DMS153 treated with DMSO at 0.1 percent for 48 hours (cell line): ENCODE measurements around the gene ELAVL3.
"Not testable (repeated sequence)": the region's sequence is repeated elsewhere in the genome, so short reads cannot be mapped to it uniquely, and the experiment has no call there.

Experiments
- DNase-seq: peaks from one replicate; lab custom pipeline; 2025; ENCODE audit not compliant: unreplicated experiment; lab: John Stamatoyannopoulos, UW

Gene ELAVL3

GRCh38 chr19:11460207-11460606 is 20.6 kb downstream of the ELAVL3 start:
- no peak for DNase-seq

GRCh38 chr19:11458912-11459311 is 21.9 kb downstream of the ELAVL3 start:
- DNase-seq = not testable (repeated sequence)

- DNase-seq = no peak
These were observed 22.5 kb downstream of the ELAVL3 start for GRCh38 chr19:11458236-11458900.

GRCh38 chr19:11457831-11458230 is 23.0 kb downstream of the ELAVL3 start:
- DNase-seq = no peak

GRCh38 chr19:11457115-11457514 is 23.7 kb downstream of the ELAVL3 start:
- no peak for DNase-seq

- no peak for DNase-seq
These were observed 24.2 kb downstream of the ELAVL3 start for GRCh38 chr19:11456659-11457058.

- not testable (repeated sequence) for DNase-seq
These were observed 25.7 kb downstream of the ELAVL3 start for GRCh38 chr19:11455233-11455554.

GRCh38 chr19:11453468-11454341 is 27.1 kb downstream of the ELAVL3 start:
- no peak for DNase-seq

GRCh38 chr19:11452620-11453310 is 28.1 kb downstream of the ELAVL3 start:
- no peak for DNase-seq

GRCh38 chr19:11451871-11452619 is 28.8 kb downstream of the ELAVL3 start:
- DNase-seq = no peak

- DNase-seq = no peak
These were observed 29.4 kb downstream of the ELAVL3 start for GRCh38 chr19:11451327-11451870.

GRCh38 chr19:11450570-11451326 is 30.1 kb downstream of the ELAVL3 start:
- DNase-seq = no peak

GRCh38 chr19:11448923-11449554 is 31.8 kb downstream of the ELAVL3 start:
- DNase-seq = no peak

GRCh38 chr19:11448410-11448809 is 32.4 kb downstream of the ELAVL3 start:
- DNase-seq = no peak

GRCh38 chr19:11447347-11448262 is 33.2 kb downstream of the ELAVL3 start:
- DNase-seq = no peak

GRCh38 chr19:11446652-11447301 is 34.1 kb downstream of the ELAVL3 start:
- DNase-seq = no peak

GRCh38 chr19:11446271-11446651 is 34.6 kb downstream of the ELAVL3 start:
- DNase-seq = no peak

- no peak for DNase-seq
These were observed 35.7 kb downstream of the ELAVL3 start for GRCh38 chr19:11445141-11445540.
